Right lobe of liver (tissue), 6 donors: ENCODE results near the gene RTKN. TPM values are rescaled to one million over a fixed set of nuclear protein-coding genes. Genes with fewer than 3 reads are reported as not detected.

ENCODE experiments used
- ATAC-seq, 4 donors: fragments of 200-7000 bp; cut with Tn5 transposase; one replicate each; pipeline ENCODE4 v1.9.1; 2020; ENCODE audit warnings: mild to moderate bottlenecking in 4 of 4, moderate library complexity in 4 of 4
- DNase-seq, 3 donors: peaks; one replicate each; pipeline ENCODE4 v3.0.0-alpha.2; 2020
- H3K27ac ChIP-seq, 3 donors: fragments of 200-600 bp; one replicate each; pipeline ENCODE4 v1.8.0; 2022
- H3K27me3 ChIP-seq, 2 donors: fragments of 200-600 bp; one replicate each; pipeline ENCODE4 v1.8.0; 2022
- H3K36me3 ChIP-seq, 4 donors: fragments of 200-600 bp; sonication (generic) in 1 of 4; one replicate each; pipeline versions ENCODE4 v1.5.1 to v1.8.0; 2017 to 2022; ENCODE audit warnings: control low read depth in 1 of 4
- H3K4me1 ChIP-seq, 4 donors: fragments of 200-600 bp; sonication (generic) in 1 of 4; one replicate each; pipeline versions ENCODE4 v1.5.1 to v1.8.0; 2017 to 2022; ENCODE audit warnings: control low read depth in 1 of 4
- H3K4me3 ChIP-seq, 3 donors: fragments of 200-600 bp; one replicate each; pipeline ENCODE4 v1.8.0; 2022
- H3K9me3 ChIP-seq, 4 donors: fragments of 200-600 bp; sonication (generic) in 1 of 4; one replicate each; pipeline versions ENCODE4 v1.5.1 to v1.8.0; 2017 to 2022; ENCODE audit warnings: control low read depth in 1 of 4
- CTCF ChIP-seq, 4 donors: fragments of 200-600 bp in 3 of 4; fragments of 450-650 bp in 1 of 4; IDR thresholded peaks; one replicate each; pipeline versions ENCODE4 v1.5.1 to v1.8.0; 2016 to 2022; ENCODE audit warnings: antibody characterized with exemption in 4 of 4, mild to moderate bottlenecking in 2 of 4
- POLR2A ChIP-seq: fragments of 450-650 bp; IDR thresholded peaks from one replicate; pipeline ENCODE4 v1.6.1; 2017; ENCODE audit warnings: antibody characterized with exemption, mild to moderate bottlenecking
- WGBS: methylation state at CpG from one replicate; pipeline ENCODE4 v1.1.6; 2018; ENCODE audit warnings: low coverage, low lambda C conversion rate; ENCODE audit not compliant: insufficient coverage; ENCODE audit errors: missing lambda C conversion rate; 5-methylcytosine and 5-hydroxymethylcytosine counted together
- intact Hi-C, 2 donors: fragments of 100-400 bp; cut with DNase I; formaldehyde crosslinking; loops; one replicate each; pipeline versions ENCODE4 v1.11.2 to v1.14.1; 2022
- total RNA-seq, 6 experiments: library from RNA; depleted of rRNA in 2 of 6; stranded (reverse); fragments of >200 nt in 2 of 6; fragmentation: NEBNext Ultra II Directional in 3 of 6; extraction: Animal tissue kit (Norgen Biotek cat#: 25700) in 3 of 6; gene quantifications; one replicate each; pipeline versions ENCODE4 v1.1.0 to v1.2.4, GENCODE V29; 2016 to 2023
- donor health status: DM: no; HTN: yes; CAD: no.
- donor health status: DM: no; HTN: no; CAD: no.
- donor health status: DM: no; HTN: no; CAD: no.
- donor health status: DM: no; HTN: yes; CAD: no.
- donor health status: DM: no; HTN: yes; CAD: no.

Gene RTKN
- total RNA-seq, 6 experiments from 2014 or later = 61.5 to 103 (median 83.0) TPM

GRCh38 chr2:74381751-74382150 lies 60.0 kb downstream of the RTKN start:
- Histone ChIP-seq H3K36me3 (peaks cover 3 to 6% (median 3%) of the 10 kb centered on the region in 4 donors), H3K4me1 (peaks cover 0 to 20% (median 7%) of the 10 kb centered on the region in 4 donors), H3K4me3 (no peak overlapping the region), H3K27me3 (no peaks in the 10 kb centered on the region), H3K27ac (no peak overlapping the region), H3K9me3 (no peaks in the 10 kb centered on the region)
- intact Hi-C loops = loop anchor here in 1 of 2 donors (10.0 kb wide), 1 partner anchor 47 kb away; no protein-coding TSS in a partner anchor
- 86% methylated on average over 3 of the region's 3 CpGs for WGBS
- TF ChIP-seq POLR2A (no peak), CTCF (IDR thresholded peaks at IDR 0.05) (no peak)
- no peak for ATAC-seq
- no peak for DNase-seq

GRCh38 chr2:74379851-74380789 lies 61.6 kb downstream of the RTKN start, which contains the start of gene DCTN1:
Gene DCTN1, minus strand, starts transcription at chr2:74380311. Its CDS starts 274 bp downstream, at chr2:74380037.
- 60% methylated on average over 3 of the region's 14 CpGs for WGBS
- TF ChIP-seq CTCF (IDR thresholded peaks at IDR 0.05) = no peak
- no peak for TF ChIP-seq POLR2A
- Histone ChIP-seq H3K4me3 (no peak within 1 kb of the TSS), H3K27me3 (no peaks in the 10 kb centered on the region), H3K36me3 (peaks cover 3 to 6% (median 3%) of the 10 kb centered on the region in 4 donors), H3K27ac (no peak within 1 kb of the TSS), H3K4me1 (peaks cover 0 to 20% (median 7%) of the 10 kb centered on the region in 4 donors), H3K9me3 (no peaks in the 10 kb centered on the region)
- intact Hi-C loops = loop anchor here in 1 of 2 donors (10.0 kb wide), 1 partner anchor 45 kb away; no protein-coding TSS in a partner anchor
- DNase-seq = no peak
- ATAC-seq = peak in 2 of 4 donors; percentile 7 to 29

- H3K4me3 ChIP-seq = no peak overlapping the region
- H3K9me3 ChIP-seq = no peaks in the 10 kb centered on the region
- ATAC-seq = no peak
- no peaks in the 10 kb centered on the region for H3K27me3 ChIP-seq
- no peak overlapping the region for H3K27ac ChIP-seq
- H3K4me1 ChIP-seq = peaks cover 0 to 8% (median 0%) of the 10 kb centered on the region in 4 donors
- 92% methylated on average over 2 of the region's 10 CpGs for WGBS
- intact Hi-C loops = no loop called here
- peaks cover 3 to 6% (median 3%) of the 10 kb centered on the region in 4 donors for H3K36me3 ChIP-seq
- no peak for TF ChIP-seq CTCF (IDR thresholded peaks at IDR 0.05)
- no peak for DNase-seq
Measured at GRCh38 chr2:74378007-74378406, 63.7 kb downstream of the RTKN start.

GRCh38 chr2:74375838-74376237 lies 65.9 kb downstream of the RTKN start:
- H3K4me1 ChIP-seq = peaks cover 0 to 8% (median 0%) of the 10 kb centered on the region in 4 donors
- TF ChIP-seq POLR2A (no peak), CTCF (IDR thresholded peaks at IDR 0.05) (no peak)
- intact Hi-C loops = no loop called here
- 86% methylated on average over 1 of the region's 2 CpGs for WGBS
- H3K4me3 ChIP-seq = no peak overlapping the region
- no peaks in the 10 kb centered on the region for H3K9me3 ChIP-seq
- no peak overlapping the region for H3K27ac ChIP-seq
- no peaks in the 10 kb centered on the region for H3K27me3 ChIP-seq
- ATAC-seq (no peak), DNase-seq (no peak)
- peaks cover 3 to 11% (median 4%) of the 10 kb centered on the region in 4 donors for H3K36me3 ChIP-seq

Other genes with a start within 250 kb of the RTKN start
- 1 to 10 TPM in 5 of 6 experiments, under 1 TPM in 1; 0.31 to 7.4 (median 2.0) TPM for gene MTHFD2, start 243.3 kb downstream of the RTKN start, total RNA-seq
- 1 to 10 TPM in 2 of 6 experiments, under 1 TPM in 4; 0.12 to 1.2 (median 0.68) TPM for gene SLC4A5, start 98.5 kb downstream of the RTKN start, total RNA-seq
- 10 to 100 TPM; 33.7 to 47.9 (median 37.3) TPM for gene DCTN1, start 61.6 kb downstream of the RTKN start, total RNA-seq
- under 1 TPM in 5 of 6 experiments, not detected in 1; 0.18 to 0.56 (median 0.31) TPM for gene C2orf81, start 20.3 kb downstream of the RTKN start, total RNA-seq
- 1 to 10 TPM; 1.6 to 5.3 (median 2.2) TPM for gene WDR54, start 20.2 kb downstream of the RTKN start, total RNA-seq
- 10 to 100 TPM in 5 of 6 experiments, 1 to 10 TPM in 1; 3.4 to 20.3 (median 18.8) TPM for gene INO80B, start 13.2 kb upstream of the RTKN start, total RNA-seq
- 10 to 100 TPM; 29.6 to 37.6 (median 32.2) TPM for gene WBP1, start 16.5 kb upstream of the RTKN start, total RNA-seq
- 10 to 100 TPM; 41.0 to 45.2 (median 43.6) TPM for gene MOGS, start 23.4 kb upstream of the RTKN start, total RNA-seq
- 10 to 100 TPM; 10.7 to 51.9 (median 42.6) TPM for gene MRPL53, start 30.7 kb upstream of the RTKN start, total RNA-seq
- 10 to 100 TPM in 3 of 6 experiments, 1 to 10 TPM in 3; 5.9 to 15.4 (median 11.2) TPM for gene CCDC142, start 41.1 kb upstream of the RTKN start, total RNA-seq
- 10 to 100 TPM; 14.5 to 31.5 (median 26.7) TPM for gene TTC31, start 41.1 kb upstream of the RTKN start, total RNA-seq
- gene LBX2, start 57.7 kb upstream of the RTKN start, total RNA-seq = 1 to 10 TPM; 1.4 to 8.4 (median 5.8) TPM
- 10 to 100 TPM in 5 of 6 experiments, 1 to 10 TPM in 1; 9.6 to 17.5 (median 13.3) TPM for gene PCGF1, start 65.8 kb upstream of the RTKN start, total RNA-seq
- not detected for gene TLX2, start 72.5 kb upstream of the RTKN start, total RNA-seq
- not detected for gene DQX1, start 84.3 kb upstream of the RTKN start, total RNA-seq
- gene AUP1, start 87.8 kb upstream of the RTKN start, total RNA-seq = 100 to 1,000 TPM in 1 of 6 experiments, 10 to 100 TPM in 5; 64.6 to 109 (median 80.4) TPM
- 10 to 100 TPM; 12.3 to 20.3 (median 15.2) TPM for gene HTRA2, start 88.0 kb upstream of the RTKN start, total RNA-seq
- gene LOXL3, start 112.0 kb upstream of the RTKN start, total RNA-seq = 1 to 10 TPM in 5 of 6 experiments, under 1 TPM in 1; 0.92 to 3.3 (median 1.8) TPM
- gene DOK1, start 112.8 kb upstream of the RTKN start, total RNA-seq = 1 to 10 TPM; 1.9 to 3.7 (median 3.2) TPM
- gene M1AP, start 206.4 kb upstream of the RTKN start, total RNA-seq = not detected
- 1 to 10 TPM; 1.1 to 2.3 (median 1.6) TPM for gene SEMA4F, start 212.3 kb upstream of the RTKN start, total RNA-seq